WERI-Rb-1 (cell line): Measurements from ENCODE around the gene GPBP1.

ENCODE experiments used
- DNase-seq: peaks from one replicate; pipeline ENCODE4 v3.0.0-alpha.2; 2020
- H3K27ac ChIP-seq: fragments of 250-450 bp; sonication (Bioruptor Pico); 2 replicates; pipeline ENCODE4 v1.5.1; 2020; ENCODE audit warnings: mild to moderate bottlenecking, moderate library complexity
- H3K27me3 ChIP-seq: fragments of 250-450 bp; sonication (Bioruptor Pico); 2 replicates; pipeline ENCODE4 v1.5.1; 2021; ENCODE audit warnings: mild to moderate bottlenecking, low read depth, moderate library complexity; ENCODE audit not compliant: insufficient read depth, severe bottlenecking
- H3K36me3 ChIP-seq: fragments of 250-450 bp; sonication (Bioruptor Pico); 2 replicates; pipeline ENCODE4 v1.5.1; 2020; ENCODE audit warnings: mild to moderate bottlenecking, moderate library complexity
- H3K4me3 ChIP-seq: 2 replicates; pipeline ENCODE4 v1.5.1; 2011; ENCODE audit warnings: low read depth, mild to moderate bottlenecking, control low read depth, low read length
- H3K9me3 ChIP-seq: fragments of 250-450 bp; sonication (Bioruptor Pico); 2 replicates; pipeline ENCODE4 v1.5.1; 2021; ENCODE audit warnings: mild to moderate bottlenecking, moderate library complexity; ENCODE audit not compliant: severe bottlenecking
- TF ChIP-seq, protein P1 (sequence below): IDR thresholded peaks from 2 replicates; pipeline ENCODE4 v1.5.1; 2011; ENCODE audit warnings: low read depth, mild to moderate bottlenecking, control low read depth, inconsistent platforms, low read length

GPBP1 gene

DNA sequence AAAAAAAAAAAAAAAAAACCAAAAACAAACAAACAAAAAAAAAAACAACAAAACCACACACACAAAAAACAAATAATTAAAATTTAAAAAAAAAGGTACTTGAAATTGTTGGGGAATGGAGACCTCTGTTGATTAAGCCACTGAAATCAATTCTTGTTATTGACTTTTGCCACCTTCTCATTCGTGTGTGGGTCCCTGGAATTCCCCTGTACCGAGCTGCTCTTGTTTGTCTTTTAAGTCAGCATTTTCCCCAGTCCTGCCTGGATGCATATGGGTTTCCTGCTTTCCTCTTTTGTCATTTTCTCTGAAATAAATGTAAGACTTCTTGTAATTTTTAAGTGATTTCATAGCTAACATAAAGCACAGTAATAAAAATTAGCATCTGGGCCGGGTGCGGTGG, 45.5 kb downstream of the GPBP1 start:
- peaks cover 41% of the 10 kb centered on the region for H3K36me3 ChIP-seq
- H3K9me3 ChIP-seq: no peaks in the 10 kb centered on the region
- H3K27me3 ChIP-seq: no peaks in the 10 kb centered on the region
- no peak for DNase-seq
- TF ChIP-seq, protein P1, sequence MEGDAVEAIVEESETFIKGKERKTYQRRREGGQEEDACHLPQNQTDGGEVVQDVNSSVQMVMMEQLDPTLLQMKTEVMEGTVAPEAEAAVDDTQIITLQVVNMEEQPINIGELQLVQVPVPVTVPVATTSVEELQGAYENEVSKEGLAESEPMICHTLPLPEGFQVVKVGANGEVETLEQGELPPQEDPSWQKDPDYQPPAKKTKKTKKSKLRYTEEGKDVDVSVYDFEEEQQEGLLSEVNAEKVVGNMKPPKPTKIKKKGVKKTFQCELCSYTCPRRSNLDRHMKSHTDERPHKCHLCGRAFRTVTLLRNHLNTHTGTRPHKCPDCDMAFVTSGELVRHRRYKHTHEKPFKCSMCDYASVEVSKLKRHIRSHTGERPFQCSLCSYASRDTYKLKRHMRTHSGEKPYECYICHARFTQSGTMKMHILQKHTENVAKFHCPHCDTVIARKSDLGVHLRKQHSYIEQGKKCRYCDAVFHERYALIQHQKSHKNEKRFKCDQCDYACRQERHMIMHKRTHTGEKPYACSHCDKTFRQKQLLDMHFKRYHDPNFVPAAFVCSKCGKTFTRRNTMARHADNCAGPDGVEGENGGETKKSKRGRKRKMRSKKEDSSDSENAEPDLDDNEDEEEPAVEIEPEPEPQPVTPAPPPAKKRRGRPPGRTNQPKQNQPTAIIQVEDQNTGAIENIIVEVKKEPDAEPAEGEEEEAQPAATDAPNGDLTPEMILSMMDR: no peak
- H3K27ac ChIP-seq: no peak overlapping the region
- H3K4me3 ChIP-seq: no peak overlapping the region

- TF ChIP-seq, protein P1: peak; percentile 22; the same call in 1 of the 2 replicates
- Histone ChIP-seq H3K9me3 (no peaks in the 10 kb centered on the region), H3K36me3 (peaks cover 39% of the 10 kb centered on the region), H3K27ac (no peak overlapping the region), H3K4me3 (no peak overlapping the region), H3K27me3 (no peaks in the 10 kb centered on the region)
- no peak for DNase-seq
Observed at GRCh38 chr5:57221049-57221568, 47.2 kb downstream of the GPBP1 start.

DNA sequence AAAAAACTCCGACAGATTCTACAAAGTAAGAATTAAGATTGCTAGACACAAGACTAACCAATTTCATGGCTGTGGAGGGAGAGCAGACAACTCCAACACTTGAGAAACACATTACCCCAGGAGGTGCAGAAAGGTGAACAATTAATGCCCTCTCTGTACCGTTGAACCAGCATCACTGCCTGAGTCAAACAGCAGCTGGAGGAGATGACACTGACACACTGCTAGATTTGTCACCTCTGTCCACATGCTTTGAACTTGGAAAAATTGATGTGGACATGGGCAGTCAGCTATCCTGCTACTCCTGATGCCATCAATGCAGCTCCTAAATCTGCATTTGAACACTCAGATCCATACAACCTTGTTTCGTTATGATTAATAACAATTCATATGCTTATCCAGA, 51.7 kb downstream of the GPBP1 start:
- peaks cover 34% of the 10 kb centered on the region for H3K36me3 ChIP-seq

DNA sequence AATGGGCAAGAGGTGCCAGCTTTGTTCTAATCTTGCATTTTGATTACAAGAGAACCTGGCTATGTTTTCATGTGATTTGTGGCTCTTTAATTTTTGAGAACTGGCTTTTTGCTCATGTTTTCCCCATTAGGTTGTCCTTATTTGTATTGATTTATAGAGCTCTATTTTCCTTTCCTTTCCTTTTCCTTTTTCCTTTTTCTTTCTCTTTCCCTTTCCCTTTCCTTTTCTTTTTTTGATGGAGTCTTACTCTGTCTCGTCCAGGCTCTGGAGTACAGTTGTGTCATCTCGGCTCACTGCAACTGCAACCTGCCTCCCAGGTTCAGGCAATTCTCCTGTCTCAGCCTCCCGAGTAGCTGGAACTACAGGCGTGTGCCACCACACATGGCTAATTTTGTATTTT, 55.5 kb downstream of the GPBP1 start:
- H3K27me3 ChIP-seq: no peaks in the 10 kb centered on the region
- H3K9me3 ChIP-seq: no peaks in the 10 kb centered on the region
- no peak for DNase-seq
- H3K36me3 ChIP-seq: peaks cover 66% of the 10 kb centered on the region
- H3K4me3 ChIP-seq: no peak overlapping the region
- no peak overlapping the region for H3K27ac ChIP-seq
- TF ChIP-seq, protein P1: no peak

More for the DNA sequence above, 51.7 kb downstream of the GPBP1 start:
- Histone ChIP-seq H3K27ac (no peak overlapping the region), H3K27me3 (no peaks in the 10 kb centered on the region), H3K4me3 (no peak overlapping the region), H3K9me3 (no peaks in the 10 kb centered on the region)
- TF ChIP-seq, protein P1: no peak
- DNase-seq: no peak

DNA sequence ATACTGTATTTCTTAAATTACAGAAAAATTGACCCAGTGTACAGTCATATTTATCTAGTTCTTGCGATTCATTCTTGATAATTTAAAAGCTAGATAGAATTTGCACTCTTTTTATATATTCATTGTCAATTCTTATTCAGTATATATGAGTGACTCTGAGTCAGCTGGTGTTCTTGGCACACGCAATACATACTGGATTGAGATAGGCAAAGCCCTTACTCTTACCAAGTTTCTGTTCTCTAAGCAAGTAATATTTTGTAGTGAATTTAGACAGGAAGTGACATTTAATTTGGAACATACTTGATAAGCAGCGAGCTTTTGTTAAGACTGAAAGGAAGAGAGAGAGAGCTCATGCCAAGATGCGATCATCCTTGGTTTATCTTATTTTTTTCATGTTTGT, 57.7 kb downstream of the GPBP1 start:
- Histone ChIP-seq H3K27me3 (no peaks in the 10 kb centered on the region), H3K4me3 (no peak overlapping the region), H3K9me3 (no peaks in the 10 kb centered on the region), H3K27ac (no peak overlapping the region), H3K36me3 (peaks cover 64% of the 10 kb centered on the region)
- TF ChIP-seq, protein P1: no peak
- DNase-seq: no peak
